Sigmoid colon (tissue), 4 donors: ENCODE data around the gene KCNMB1.

Experiments used
- POLR2A ChIP-seq, 2 donors: fragments of 450-650 bp; IDR thresholded peaks; one replicate each; pipeline ENCODE4 v1.6.1; 2016; ENCODE audit warnings: antibody characterized with exemption in 2 of 2, mild to moderate bottlenecking in 2 of 2, moderate library complexity in 2 of 2
- POLR2AphosphoS5 ChIP-seq, 4 donors: sonication (generic); formaldehyde crosslinking; IDR thresholded peaks; one replicate each; pipeline ENCODE4 v1.6.1; 2017; ENCODE audit warnings: antibody characterized with exemption in 4 of 4

DNA sequence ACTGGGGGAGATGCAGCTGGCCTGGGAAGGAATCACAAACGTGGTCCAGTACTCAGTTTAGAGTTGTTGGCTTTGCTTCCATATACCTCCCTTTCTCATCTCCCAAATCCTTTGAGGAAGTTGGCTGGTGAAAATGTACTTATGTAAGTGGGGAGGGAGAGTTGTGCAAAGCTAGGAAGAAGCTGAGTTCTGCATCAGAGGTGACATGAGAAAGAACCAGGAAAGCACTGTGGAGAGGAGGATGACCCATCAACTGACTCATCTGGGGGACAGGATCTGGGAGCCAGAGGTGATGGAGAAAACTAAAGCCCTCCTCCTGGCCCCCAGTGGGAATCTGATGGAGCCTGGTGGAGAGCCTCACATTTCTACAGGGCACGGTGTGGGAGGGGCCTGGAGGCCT is 16.2 kb downstream of the KCNMB1 start:
- TF ChIP-seq POLR2AphosphoS5 (IDR thresholded peaks at IDR 0.05): no peak
- TF ChIP-seq POLR2A (IDR thresholded peaks at IDR 0.05): no peak
